PFSK-1 (cell line): Measurements from ENCODE around the gene DISP3.

Source experiments
- FOXP2 ChIP-seq: optimal IDR thresholded peaks from 2 replicates; pipeline ENCODE3; 2011; ENCODE audit warnings: borderline replicate concordance, control low read depth, inconsistent platforms; ENCODE audit not compliant: insufficient read depth; ENCODE audit errors: extremely low read length, extremely low read depth
- POLR2AphosphoS5 ChIP-seq: IDR thresholded peaks from 2 replicates; pipeline ENCODE4 v1.6.1; 2012; ENCODE audit warnings: low read depth, mild to moderate bottlenecking, control low read depth, low read length, moderate library complexity
- SIN3A ChIP-seq: IDR thresholded peaks from 2 replicates; pipeline ENCODE4 v1.6.1; 2012; ENCODE audit warnings: mild to moderate bottlenecking, low read length, moderate library complexity, borderline replicate concordance; ENCODE audit not compliant: insufficient read depth
- TAF1 ChIP-seq: IDR thresholded peaks from 2 replicates; pipeline ENCODE4 v1.6.1; 2012; ENCODE audit warnings: low read length, control low read depth, borderline replicate concordance; ENCODE audit not compliant: insufficient read depth
- TF ChIP-seq, protein P1 (sequence below), 2 experiments: IDR thresholded peaks; 2 replicates each; pipeline versions ENCODE4 v1.6.1 to v1.8.0; 2011 to 2012; ENCODE audit warnings: low read depth in 2 of 2, low read length in 2 of 2, control low read depth in 1 of 2, inconsistent platforms in 1 of 2, mild to moderate bottlenecking in 1 of 2, moderate library complexity in 1 of 2; ENCODE audit not compliant: insufficient read depth in 1 of 2

DNA sequence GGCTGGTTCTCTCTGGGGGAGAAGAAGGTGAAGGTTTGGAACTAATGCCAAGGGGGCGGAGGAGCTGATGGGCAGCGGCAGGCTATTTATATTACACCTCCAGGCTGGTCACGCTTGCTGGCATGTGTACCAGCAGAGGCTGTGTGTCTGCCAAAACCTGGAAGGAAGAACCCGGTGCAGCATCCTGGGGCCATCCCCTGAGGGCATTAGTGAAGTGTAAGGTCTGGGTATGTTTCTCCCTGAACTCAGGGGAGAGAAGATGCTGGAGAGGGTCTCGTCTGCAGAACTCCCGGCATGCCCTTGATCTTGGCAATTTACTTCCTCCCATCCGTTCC, 5.3 kb downstream of the DISP3 start:
- TF ChIP-seq, protein P1, sequence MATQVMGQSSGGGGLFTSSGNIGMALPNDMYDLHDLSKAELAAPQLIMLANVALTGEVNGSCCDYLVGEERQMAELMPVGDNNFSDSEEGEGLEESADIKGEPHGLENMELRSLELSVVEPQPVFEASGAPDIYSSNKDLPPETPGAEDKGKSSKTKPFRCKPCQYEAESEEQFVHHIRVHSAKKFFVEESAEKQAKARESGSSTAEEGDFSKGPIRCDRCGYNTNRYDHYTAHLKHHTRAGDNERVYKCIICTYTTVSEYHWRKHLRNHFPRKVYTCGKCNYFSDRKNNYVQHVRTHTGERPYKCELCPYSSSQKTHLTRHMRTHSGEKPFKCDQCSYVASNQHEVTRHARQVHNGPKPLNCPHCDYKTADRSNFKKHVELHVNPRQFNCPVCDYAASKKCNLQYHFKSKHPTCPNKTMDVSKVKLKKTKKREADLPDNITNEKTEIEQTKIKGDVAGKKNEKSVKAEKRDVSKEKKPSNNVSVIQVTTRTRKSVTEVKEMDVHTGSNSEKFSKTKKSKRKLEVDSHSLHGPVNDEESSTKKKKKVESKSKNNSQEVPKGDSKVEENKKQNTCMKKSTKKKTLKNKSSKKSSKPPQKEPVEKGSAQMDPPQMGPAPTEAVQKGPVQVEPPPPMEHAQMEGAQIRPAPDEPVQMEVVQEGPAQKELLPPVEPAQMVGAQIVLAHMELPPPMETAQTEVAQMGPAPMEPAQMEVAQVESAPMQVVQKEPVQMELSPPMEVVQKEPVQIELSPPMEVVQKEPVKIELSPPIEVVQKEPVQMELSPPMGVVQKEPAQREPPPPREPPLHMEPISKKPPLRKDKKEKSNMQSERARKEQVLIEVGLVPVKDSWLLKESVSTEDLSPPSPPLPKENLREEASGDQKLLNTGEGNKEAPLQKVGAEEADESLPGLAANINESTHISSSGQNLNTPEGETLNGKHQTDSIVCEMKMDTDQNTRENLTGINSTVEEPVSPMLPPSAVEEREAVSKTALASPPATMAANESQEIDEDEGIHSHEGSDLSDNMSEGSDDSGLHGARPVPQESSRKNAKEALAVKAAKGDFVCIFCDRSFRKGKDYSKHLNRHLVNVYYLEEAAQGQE (IDR thresholded peaks at IDR 0.05; ENCODE audit: insufficient read depth in 1 of 2, low read depth in 2 of 2, low read length in 2 of 2), result no peak
- TF ChIP-seq SIN3A, result no peak
- no peak for TF ChIP-seq TAF1
- no peak for TF ChIP-seq POLR2AphosphoS5
- TF ChIP-seq FOXP2, result no peak
